Hematopoietic multipotent progenitor cell treated with erythropoietin and hydrocortisone succinate and interleukin-3 and kit ligand, for 6 days (in vitro differentiated cells): ENCODE data around the gene ZC3H13.

ENCODE experiments used
- DNase-seq: peaks from one replicate; pipeline ENCODE4 v3.0.0-alpha.2; 2015

The ZC3H13 gene

GRCh38 chr13:46062185-46062584, 9.6 kb upstream of the ZC3H13 start:
- no peak for DNase-seq

GRCh38 chr13:46059405-46059804, 6.9 kb upstream of the ZC3H13 start:
- no peak for DNase-seq

- DNase-seq = no peak
Observed at GRCh38 chr13:46058268-46058667, 5.7 kb upstream of the ZC3H13 start.

GRCh38 chr13:46057256-46058015, 4.9 kb upstream of the ZC3H13 start:
- DNase-seq = no peak

GRCh38 chr13:46053162-46054012, 841 bp upstream of the ZC3H13 start:
- no peak for DNase-seq

GRCh38 chr13:46051968-46052318, 603 bp downstream of the ZC3H13 start:
- DNase-seq = no peak

GRCh38 chr13:46050771-46051170, 1.8 kb downstream of the ZC3H13 start:
- DNase-seq = no peak

GRCh38 chr13:46045424-46045823, 7.1 kb downstream of the ZC3H13 start:
- no peak for DNase-seq

GRCh38 chr13:46043647-46044046, 8.9 kb downstream of the ZC3H13 start:
- no peak for DNase-seq

- DNase-seq = no peak
Observed at GRCh38 chr13:46041419-46041839, 11.1 kb downstream of the ZC3H13 start.

GRCh38 chr13:46040763-46041162, 11.8 kb downstream of the ZC3H13 start:
- DNase-seq = no peak

GRCh38 chr13:46039411-46040182, 12.9 kb downstream of the ZC3H13 start:
- DNase-seq = no peak

- no peak for DNase-seq
Observed at GRCh38 chr13:46038296-46038695, 14.2 kb downstream of the ZC3H13 start.

GRCh38 chr13:46035066-46035465, 17.5 kb downstream of the ZC3H13 start:
- DNase-seq = no peak

- no peak for DNase-seq
Observed at GRCh38 chr13:46032341-46032740, 20.2 kb downstream of the ZC3H13 start.

- no peak for DNase-seq
Observed at GRCh38 chr13:46031581-46032263, 20.8 kb downstream of the ZC3H13 start.

GRCh38 chr13:46025157-46025556, 27.4 kb downstream of the ZC3H13 start:
- DNase-seq = no peak

- DNase-seq = no peak
Observed at GRCh38 chr13:46022481-46022880, 30.1 kb downstream of the ZC3H13 start.

- no peak for DNase-seq
Observed at GRCh38 chr13:46016216-46016615, 36.3 kb downstream of the ZC3H13 start.

- peak; percentile 13 for DNase-seq
Observed at GRCh38 chr13:46015366-46015765, 37.2 kb downstream of the ZC3H13 start.

- DNase-seq = no peak
Observed at GRCh38 chr13:46012404-46012803, 40.1 kb downstream of the ZC3H13 start.

- DNase-seq = peak; percentile 33
Observed at GRCh38 chr13:46010148-46010547, 42.4 kb downstream of the ZC3H13 start.

GRCh38 chr13:46008631-46009030, 43.9 kb downstream of the ZC3H13 start:
- no peak for DNase-seq
